K562 (cell line): ENCODE results near the gene LZTR1.

ENCODE experiments used
- ATF7 ChIP-seq: fragments of 450-650 bp; IDR thresholded peaks from 2 replicates; pipeline ENCODE4 v1.7.1; 2014; ENCODE audit warnings: mild to moderate bottlenecking, moderate library complexity
- ELF1 ChIP-seq: fragments of 200-800 bp; sonication (Bioruptor generic); IDR thresholded peaks from 2 replicates; pipeline ENCODE4 v1.6.1; 2016; ENCODE audit warnings: missing genetic modification characterization, missing compliant biosample characterization
- ELK3 ChIP-seq: fragments of 450-650 bp; formaldehyde crosslinking; IDR thresholded peaks from 2 replicates; pipeline ENCODE4 v1.4.0; 2020; ENCODE audit warnings: mild to moderate bottlenecking
- EWSR1 ChIP-seq: fragments of 450-650 bp; IDR thresholded peaks from 2 replicates; pipeline ENCODE4 v1.6.1; 2018; ENCODE audit warnings: borderline replicate concordance, mild to moderate bottlenecking, low read depth, moderate library complexity; ENCODE audit not compliant: partially characterized antibody
- SIN3B ChIP-seq: fragments of 450-650 bp; IDR thresholded peaks from 2 replicates; pipeline ENCODE4 v1.6.1; 2017; ENCODE audit warnings: low read depth, mild to moderate bottlenecking, moderate library complexity
- TCFL5 ChIP-seq: fragments of 250-450 bp; sonication (Bioruptor Pico); conservative IDR thresholded peaks from 2 replicates; pipeline ENCODE4 v1.6.1; 2021; ENCODE audit warnings: mild to moderate bottlenecking, moderate library complexity, matching md5 sums
- ZBTB1 ChIP-seq: sonication (generic); formaldehyde crosslinking; IDR thresholded peaks from 2 replicates; pipeline ENCODE4 v1.8.1; 2023; ENCODE audit warnings: missing genetic modification reagents, low read depth, mild to moderate bottlenecking, borderline replicate concordance
- ZNF24 ChIP-seq: fragments of 450-650 bp; IDR thresholded peaks from 2 replicates; pipeline ENCODE4 v1.6.1; 2016
- ZNF512 ChIP-seq: IDR thresholded peaks from 2 replicates; pipeline ENCODE4 v1.6.1; 2016; ENCODE audit warnings: missing genetic modification characterization, missing compliant biosample characterization

DNA sequence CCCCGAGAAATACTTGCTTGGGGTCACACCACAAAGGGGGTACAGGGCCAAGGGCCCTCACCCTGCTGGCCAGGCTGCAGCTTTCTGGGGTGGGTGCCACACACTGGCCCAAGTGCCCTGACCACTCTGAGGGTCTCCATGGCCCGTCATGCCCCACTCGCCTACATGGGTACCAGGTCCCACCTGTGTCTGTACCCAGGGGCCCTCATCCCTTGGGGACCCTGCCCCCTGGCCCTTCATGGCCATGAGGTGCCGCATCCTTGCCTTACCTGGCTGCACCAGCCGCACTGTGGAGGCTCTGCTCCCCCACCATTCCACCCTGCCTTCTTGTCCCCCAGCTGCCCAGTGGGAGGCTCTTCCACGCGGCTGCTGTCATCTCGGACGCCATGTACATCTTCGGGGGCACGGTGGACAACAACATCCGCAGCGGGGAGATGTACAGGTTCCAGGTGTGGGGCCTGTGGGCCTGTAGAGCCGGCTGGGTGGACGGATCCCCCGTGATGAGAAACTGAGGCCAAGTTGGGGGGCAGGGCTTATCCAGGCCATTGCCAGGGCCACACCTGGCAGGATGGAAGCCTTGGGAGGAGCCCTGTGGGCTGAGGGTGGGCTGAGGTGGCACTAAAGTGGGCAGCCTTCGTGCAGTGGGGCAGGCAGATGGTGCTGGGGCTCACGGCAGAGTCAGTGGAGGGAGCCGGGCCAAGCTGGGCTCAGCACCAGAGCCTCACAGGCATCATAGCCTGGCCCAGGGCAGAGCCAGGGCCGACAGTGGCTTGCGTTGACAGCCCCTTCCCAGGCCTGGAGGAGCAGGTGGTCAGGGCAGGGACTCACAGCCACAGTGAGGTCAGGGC, 10.6 kb downstream of the LZTR1 start:
- TF ChIP-seq ZBTB1 (CRISPR knock-in tag) (no peak), ZNF24 (no peak), ELF1 (tag) (no peak), EWSR1 (no peak), SIN3B (no peak), ELK3 (CRISPR knock-in tag) (no peak), ZNF512 (no peak), ATF7 (no peak), TCFL5 (CRISPR knock-in tag) (no peak)
